Thyroid gland (tissue), 4 donors: ENCODE results near the gene HOXC10.

Experiments
- CTCF ChIP-seq, 6 experiments: fragments of 200-600 bp in 3 of 6; fragments of 450-650 bp in 3 of 6; sonication (generic) in 3 of 6; IDR thresholded peaks; one replicate each; pipeline ENCODE4 v1.5.1; 2016 to 2019; ENCODE audit warnings: antibody characterized with exemption in 6 of 6, mild to moderate bottlenecking in 2 of 6, inconsistent platforms in 1 of 6, moderate library complexity in 1 of 6
- POLR2A ChIP-seq, 2 donors: fragments of 450-650 bp; IDR thresholded peaks; one replicate each; pipeline ENCODE4 v1.6.1; 2017; ENCODE audit warnings: antibody characterized with exemption in 2 of 2, mild to moderate bottlenecking in 2 of 2, moderate library complexity in 1 of 2

DNA sequence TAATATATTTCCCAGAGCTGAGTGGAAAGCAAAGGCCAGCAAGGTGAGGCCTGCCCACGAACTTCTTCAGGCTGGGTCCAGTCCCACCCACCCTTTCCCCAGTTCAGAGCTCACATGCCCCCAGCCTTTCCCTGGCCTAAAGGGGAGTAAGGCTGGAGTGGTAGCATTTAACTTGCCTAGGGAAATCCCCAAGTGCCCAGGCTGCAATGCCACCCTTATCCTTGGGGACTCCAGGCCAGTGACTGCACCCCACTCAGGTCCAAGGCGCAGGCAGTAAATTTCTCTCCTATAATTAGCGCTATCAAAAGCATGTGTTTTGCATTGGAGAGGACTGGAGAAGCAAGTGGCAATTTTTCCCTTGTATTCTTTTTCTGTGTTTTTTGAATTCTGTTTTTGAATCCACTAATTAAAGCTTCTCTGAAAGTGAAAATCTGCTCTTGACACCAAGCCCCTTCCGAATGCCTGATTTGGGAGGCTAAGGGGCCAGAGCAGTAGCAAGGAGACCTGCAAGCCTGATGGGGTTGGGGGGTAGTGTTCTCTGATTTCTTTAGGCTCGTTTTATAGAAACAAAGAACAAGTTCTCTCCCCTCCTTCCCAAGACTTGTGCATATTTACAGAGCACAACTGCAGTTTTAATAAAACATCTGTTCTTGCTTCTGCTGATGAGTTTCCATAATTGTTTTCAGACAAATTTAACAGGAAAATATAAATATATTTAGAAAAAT lies 39.8 kb downstream of the HOXC10 start:
- TF ChIP-seq CTCF (IDR thresholded peaks at IDR 0.05): no peak
- TF ChIP-seq POLR2A (IDR thresholded peaks at IDR 0.05): no peak
